DND-41 (cell line): ENCODE data around the gene PRPSAP1.

Experiments used
- ATAC-seq: fragments of 200-7000 bp; cut with Tn5 transposase; 3 replicates; pipeline ENCODE4 v1.9.1; 2021; ENCODE audit warnings: low read depth; ENCODE audit not compliant: insufficient read depth
- DNase-seq: peaks from one replicate; pipeline ENCODE4 v3.0.0-alpha.2; 2020
- H2AFZ ChIP-seq: 2 replicates; pipeline ENCODE4 v1.6.0; 2012; ENCODE audit warnings: low read depth, low read length
- H3K27ac ChIP-seq: 2 replicates; pipeline ENCODE4 v1.5.1; 2012; ENCODE audit warnings: low read length, inconsistent platforms
- H3K27me3 ChIP-seq: fragments of 200-600 bp; sonication (generic); 2 replicates; pipeline ENCODE4 v1.6.0; 2012; ENCODE audit warnings: low read length, mild to moderate bottlenecking, inconsistent platforms; ENCODE audit not compliant: insufficient read depth, poor library complexity
- H3K36me3 ChIP-seq: 2 replicates; pipeline ENCODE4 v1.5.1; 2012; ENCODE audit warnings: low read length, inconsistent platforms; ENCODE audit not compliant: insufficient read depth
- H3K4me1 ChIP-seq: 2 replicates; pipeline ENCODE4 v1.5.1; 2012; ENCODE audit warnings: mild to moderate bottlenecking, low read length; ENCODE audit not compliant: insufficient read depth
- H3K4me2 ChIP-seq: 2 replicates; pipeline ENCODE4 v1.6.0; 2012; ENCODE audit warnings: mild to moderate bottlenecking, moderate library complexity, low read length, inconsistent platforms; ENCODE audit not compliant: insufficient read depth
- H3K4me3 ChIP-seq, 2 experiments: fragments of 200-600 bp in 1 of 2; shearing (Covaris generic) in 1 of 2; 2 replicates each; pipeline ENCODE4 v1.5.1; 2012 to 2016; ENCODE audit warnings: inconsistent platforms in 2 of 2, low read length in 2 of 2, mild to moderate bottlenecking in 2 of 2, low read depth in 1 of 2, moderate library complexity in 1 of 2
- H3K79me2 ChIP-seq: 2 replicates; pipeline ENCODE4 v1.6.0; 2012; ENCODE audit warnings: low read length, inconsistent platforms; ENCODE audit not compliant: insufficient read depth
- H3K9ac ChIP-seq: 2 replicates; pipeline ENCODE4 v1.6.0; 2012; ENCODE audit warnings: low read depth, mild to moderate bottlenecking, inconsistent platforms, low read length, moderate library complexity
- H3K9me3 ChIP-seq: 2 replicates; pipeline ENCODE4 v1.5.1; 2012; ENCODE audit warnings: low read length, moderate library complexity, mild to moderate bottlenecking, inconsistent platforms; ENCODE audit not compliant: insufficient read depth, severe bottlenecking
- H4K20me1 ChIP-seq: 2 replicates; pipeline ENCODE4 v1.6.0; 2012; ENCODE audit warnings: low read length; ENCODE audit not compliant: insufficient read depth
- CTCF ChIP-seq: IDR thresholded peaks from 2 replicates; pipeline ENCODE4 v1.5.1; 2012; ENCODE audit warnings: borderline replicate concordance, low read length, moderate library complexity, mild to moderate bottlenecking; ENCODE audit not compliant: poor library complexity, severe bottlenecking; ENCODE audit errors: extremely low read depth
- EZH2 ChIP-seq: IDR thresholded peaks from 3 replicates; pipeline ENCODE4 v1.6.1; 2012; ENCODE audit warnings: borderline replicate concordance, low read depth, mild to moderate bottlenecking, moderate library complexity, low read length, inconsistent platforms; ENCODE audit not compliant: severe bottlenecking

PRPSAP1 gene

GRCh38 chr17:76331083-76331482, 22.6 kb downstream of the PRPSAP1 start:
- Histone ChIP-seq H2AFZ (no peak overlapping the region), H3K79me2 (peaks cover 12% of the 10 kb centered on the region), H3K4me3 (no peak overlapping the region), H4K20me1 (peaks cover 5% of the 10 kb centered on the region; the same call in 1 of the 2 replicates), H3K9ac (no peak overlapping the region), H3K4me2 (no peak overlapping the region), H3K9me3 (no peaks in the 10 kb centered on the region), H3K36me3 (peaks cover 61% of the 10 kb centered on the region), H3K27me3 (no peaks in the 10 kb centered on the region), H3K27ac (no peak overlapping the region), H3K4me1 (no peaks in the 10 kb centered on the region)
- ATAC-seq (no peak), DNase-seq (no peak)
- TF ChIP-seq CTCF (no peak), EZH2 (no peak)

- Histone ChIP-seq H3K9me3 (no peaks in the 10 kb centered on the region), H3K79me2 (peaks cover 7% of the 10 kb centered on the region), H3K4me2 (no peak overlapping the region), H3K36me3 (peaks cover 62% of the 10 kb centered on the region), H4K20me1 (peaks cover 5% of the 10 kb centered on the region; the same call in 1 of the 2 replicates), H3K9ac (no peak overlapping the region), H3K4me3 (no peak overlapping the region), H3K27ac (no peak overlapping the region), H3K4me1 (no peaks in the 10 kb centered on the region), H3K27me3 (no peaks in the 10 kb centered on the region), H2AFZ (no peak overlapping the region)
- no peak for TF ChIP-seq CTCF
- TF ChIP-seq EZH2: no peak
- ATAC-seq: no peak
- no peak for DNase-seq
Measured at GRCh38 chr17:76329664-76330063, 24.1 kb downstream of the PRPSAP1 start.

GRCh38 chr17:76327696-76328095, 26.0 kb downstream of the PRPSAP1 start:
- no peaks in the 10 kb centered on the region for H3K9me3 ChIP-seq
- no peaks in the 10 kb centered on the region for H3K4me1 ChIP-seq
- no peak for ATAC-seq
- DNase-seq: no peak
- TF ChIP-seq CTCF (no peak), EZH2 (no peak)
- H3K36me3 ChIP-seq: peaks cover 73% of the 10 kb centered on the region
- H4K20me1 ChIP-seq: no peaks in the 10 kb centered on the region
- H3K27ac ChIP-seq: no peak overlapping the region
- H3K4me3 ChIP-seq: no peak overlapping the region
- H3K79me2 ChIP-seq: no peaks in the 10 kb centered on the region
- H3K4me2 ChIP-seq: no peak overlapping the region
- no peak overlapping the region for H2AFZ ChIP-seq
- H3K27me3 ChIP-seq: no peaks in the 10 kb centered on the region
- no peak overlapping the region for H3K9ac ChIP-seq

GRCh38 chr17:76326306-76326705, 27.4 kb downstream of the PRPSAP1 start:
- no peaks in the 10 kb centered on the region for H4K20me1 ChIP-seq
- H2AFZ ChIP-seq: no peak overlapping the region
- TF ChIP-seq EZH2: no peak
- TF ChIP-seq CTCF: no peak
- H3K79me2 ChIP-seq: no peaks in the 10 kb centered on the region
- no peaks in the 10 kb centered on the region for H3K9me3 ChIP-seq
- DNase-seq (no peak), ATAC-seq (no peak)
- H3K36me3 ChIP-seq: peaks cover 76% of the 10 kb centered on the region
- H3K4me2 ChIP-seq: no peak overlapping the region
- no peak overlapping the region for H3K27ac ChIP-seq
- H3K4me3 ChIP-seq: no peak overlapping the region
- H3K4me1 ChIP-seq: no peaks in the 10 kb centered on the region
- no peaks in the 10 kb centered on the region for H3K27me3 ChIP-seq
- no peak overlapping the region for H3K9ac ChIP-seq
